ENCODE results near the gene C10orf90. TPM values are rescaled to one million over a fixed set of nuclear protein-coding genes. Genes with fewer than 3 reads are reported as not detected.

C10orf90 gene
- total and polyA plus RNA-seq, 2 of the 8 experiments (the other 6 are each of a cell fraction or from before 2014, with no cell fraction given), result 0.21 TPM; not detected in 1

DNA sequence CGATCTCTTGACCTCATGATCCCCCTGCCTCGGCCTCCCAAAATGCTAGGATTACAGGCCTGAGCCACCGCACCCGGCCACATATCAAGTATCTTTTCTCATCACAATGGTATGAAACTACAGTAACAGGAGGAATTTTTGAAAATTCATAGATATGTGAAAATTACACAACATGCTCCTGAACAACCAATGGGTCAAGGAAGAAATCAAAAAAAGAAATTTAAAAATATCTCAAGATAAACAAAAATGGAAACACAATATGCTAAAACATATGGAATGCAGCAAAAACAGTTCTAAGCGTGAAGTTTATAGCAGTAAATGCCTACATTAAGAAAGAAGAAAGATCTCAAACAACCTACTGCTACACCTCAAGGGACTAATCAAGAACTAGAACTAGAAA is 222.4 kb downstream of the C10orf90 start:
- ChIA-PET POLR2A (ENCODE audit: partially characterized antibody) (no interaction called here), CTCF (ENCODE audit: partially characterized antibody) (interaction anchor here (0.6 kb wide), 1 partner anchor 71 kb away, joined by 3 read pairs; no protein-coding TSS in a partner anchor)
- H2BK120ac ChIP-seq (replicated peaks; ENCODE audit: low read depth, low read length), result no peak overlapping the region
- H3K27me3 ChIP-seq (replicated peaks in 1 of 4; ENCODE audit: control insufficient read depth in 3 of 4, extremely low read depth in 1 of 4, insufficient read depth in 3 of 4, low read length in 3 of 4), result no peaks in the 10 kb centered on the region
- no peak overlapping the region for H3K27ac ChIP-seq (ENCODE audit: low read depth, low read length)
- no peaks in the 10 kb centered on the region for H3K23me2 ChIP-seq (ENCODE audit: low read depth, low read length)
- no peak overlapping the region for H2BK5ac ChIP-seq (ENCODE audit: low read depth, low read length)
- H4K91ac ChIP-seq (replicated peaks; ENCODE audit: insufficient read length, low read length), result no peak overlapping the region
- FAIRE-seq (no peak), DNase-seq (ENCODE audit: low read depth in 1 of 2, low spot score in 2 of 2) (no peak)
- no peak overlapping the region for H2BK12ac ChIP-seq (ENCODE audit: low read depth, low read length)
- no peaks in the 10 kb centered on the region for H3K79me1 ChIP-seq (ENCODE audit: low read depth, low read length)
- H3K4me1 ChIP-seq (replicated peaks in 1 of 4; ENCODE audit: control insufficient read depth in 3 of 4, insufficient read depth in 4 of 4, low read length in 3 of 4), result no peaks in the 10 kb centered on the region
- H3K4me2 ChIP-seq (ENCODE audit: insufficient read depth in 1 of 2, low read depth in 2 of 2, low read length in 2 of 2), result no peak overlapping the region
- H2BK15ac ChIP-seq (ENCODE audit: low read length), result no peak overlapping the region
- WGBS, 2 experiments (ENCODE audit: extremely low coverage in 1 of 2, insufficient coverage in 1 of 2, insufficient read length in 1 of 2, insufficient replicate concordance in 2 of 2, low coverage in 1 of 2, low lambda C conversion rate in 2 of 2, missing lambda C conversion rate in 1 of 2), result 93% methylated on average over 4 of the region's 5 CpGs; no CpG with 5 or more reads in 1 of the 2 experiments
- H3K79me2 ChIP-seq (ENCODE audit: control insufficient read depth in 1 of 2, insufficient read depth in 2 of 2, low read length in 2 of 2), result no peaks in the 10 kb centered on the region
- H2AFZ ChIP-seq (ENCODE audit: low read length), result no peak overlapping the region
- H3K9me3 ChIP-seq (ENCODE audit: insufficient read depth in 2 of 2, low read depth in 1 of 2, low read length in 1 of 2), result no peaks in the 10 kb centered on the region
- no peaks in the 10 kb centered on the region for H4K20me1 ChIP-seq (replicated peaks in 1 of 2; ENCODE audit: control insufficient read depth in 1 of 2, insufficient read depth in 2 of 2, low read length in 2 of 2)
- H3K14ac ChIP-seq (ENCODE audit: insufficient read length), result no peak overlapping the region
- no peak overlapping the region for H3K4me3 ChIP-seq (ENCODE audit: extremely low read depth in 1 of 4, insufficient read depth in 2 of 4, low read depth in 3 of 4, low read length in 4 of 4)
- H3K23ac ChIP-seq (ENCODE audit: insufficient read length), result no peak overlapping the region
- no peak overlapping the region for H3K18ac ChIP-seq (ENCODE audit: extremely low read depth, low read length)
- no peak overlapping the region for H2BK20ac ChIP-seq (ENCODE audit: low read length)
- no peak overlapping the region for H4K5ac ChIP-seq (ENCODE audit: insufficient read length, low read depth, low read length)
- no peak overlapping the region for H2AK5ac ChIP-seq (ENCODE audit: low read depth, low read length)
- H4K8ac ChIP-seq (ENCODE audit: extremely low read depth, insufficient read depth, low read length), result no peak overlapping the region
- no peaks in the 10 kb centered on the region for H3K36me3 ChIP-seq (ENCODE audit: control insufficient read depth in 2 of 4, insufficient read depth in 4 of 4, low read length in 3 of 4)
- no peak for TF ChIP-seq NRF1 (IDR thresholded peaks at IDR 0.05; ENCODE audit: low read depth, low read length)
- TF ChIP-seq KDM5A (IDR thresholded peaks at IDR 0.05; ENCODE audit: low read length), result no peak
- no peak for TF ChIP-seq RAD21 (IDR thresholded peaks at IDR 0.05 in 1 of 2, conservative IDR thresholded peaks at IDR 0.05 in 1 of 2; ENCODE audit: low read depth in 2 of 2, low read length in 2 of 2)
- TF ChIP-seq SUZ12 (IDR thresholded peaks at IDR 0.05; ENCODE audit: low read length), result no peak
- TF ChIP-seq GTF2F1 (IDR thresholded peaks at IDR 0.05; ENCODE audit: borderline replicate concordance, low read depth, low read length), result no peak
- TF ChIP-seq, protein P1, sequence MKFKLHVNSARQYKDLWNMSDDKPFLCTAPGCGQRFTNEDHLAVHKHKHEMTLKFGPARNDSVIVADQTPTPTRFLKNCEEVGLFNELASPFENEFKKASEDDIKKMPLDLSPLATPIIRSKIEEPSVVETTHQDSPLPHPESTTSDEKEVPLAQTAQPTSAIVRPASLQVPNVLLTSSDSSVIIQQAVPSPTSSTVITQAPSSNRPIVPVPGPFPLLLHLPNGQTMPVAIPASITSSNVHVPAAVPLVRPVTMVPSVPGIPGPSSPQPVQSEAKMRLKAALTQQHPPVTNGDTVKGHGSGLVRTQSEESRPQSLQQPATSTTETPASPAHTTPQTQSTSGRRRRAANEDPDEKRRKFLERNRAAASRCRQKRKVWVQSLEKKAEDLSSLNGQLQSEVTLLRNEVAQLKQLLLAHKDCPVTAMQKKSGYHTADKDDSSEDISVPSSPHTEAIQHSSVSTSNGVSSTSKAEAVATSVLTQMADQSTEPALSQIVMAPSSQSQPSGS (IDR thresholded peaks at IDR 0.05; ENCODE audit: low read length), result no peak
- no peak for TF ChIP-seq BCL11A (IDR thresholded peaks at IDR 0.05; ENCODE audit: low read depth in 2 of 2, low read length in 2 of 2)
- no peak for TF ChIP-seq CBX8 (IDR thresholded peaks at IDR 0.05; ENCODE audit: borderline replicate concordance, low read depth, low read length)
- TF ChIP-seq SIN3A (conservative IDR thresholded peaks at IDR 0.05 in 1 of 2, IDR thresholded peaks at IDR 0.05 in 1 of 2; ENCODE audit: low read depth in 1 of 2, low read length in 2 of 2), result no peak
- TF ChIP-seq JUN (IDR thresholded peaks at IDR 0.05; ENCODE audit: low read depth, low read length), result no peak
- no peak for TF ChIP-seq SAP30 (IDR thresholded peaks at IDR 0.05; ENCODE audit: insufficient read depth, insufficient replicate concordance, low read length)
- no peak overlapping the region for H3K9ac ChIP-seq (replicated peaks in 1 of 4; ENCODE audit: extremely low read depth in 1 of 4, low read depth in 3 of 4, low read length in 3 of 4)
- no peak overlapping the region for H3K56ac ChIP-seq (replicated peaks; ENCODE audit: insufficient read length, low read depth, low read length)
- no peak overlapping the region for H3K4ac ChIP-seq (replicated peaks; ENCODE audit: insufficient read length, low read depth, low read length)

All from H1 (cell line).